ENCODE results near the gene SYT14. TPM values are rescaled to one million over a fixed set of nuclear protein-coding genes. Genes with fewer than 3 reads are reported as not detected.
"Not testable (repeated sequence)": the region's sequence is repeated elsewhere in the genome, so short reads cannot be mapped to it uniquely, and the experiment has no call there.

The SYT14 gene
- 65.8 TPM for total RNA-seq

- peak; percentile 65 for DNase-seq
Observed at GRCh38 chr1:209937996-209938959, at the start of gene SYT14. Gene SYT14 (plus strand): TSS chr1:209938217. CDS start chr1:209938265, 48 bp downstream.

- not testable (repeated sequence) for DNase-seq
Observed at GRCh38 chr1:209888291-209889076, 49.5 kb upstream of the SYT14 start.

GRCh38 chr1:209889077-209889418, 49.0 kb upstream of the SYT14 start:
- no peak for DNase-seq

GRCh38 chr1:209890641-209891330, 47.2 kb upstream of the SYT14 start:
- DNase-seq: no peak

GRCh38 chr1:209893751-209894150, 44.3 kb upstream of the SYT14 start:
- no peak for DNase-seq

- DNase-seq: no peak
Observed at GRCh38 chr1:209895709-209896108, 42.3 kb upstream of the SYT14 start.

- DNase-seq: no peak
Observed at GRCh38 chr1:209896346-209896745, 41.7 kb upstream of the SYT14 start.

GRCh38 chr1:209898271-209898670, 39.7 kb upstream of the SYT14 start:
- DNase-seq: not testable (repeated sequence)

GRCh38 chr1:209898851-209899250, 39.2 kb upstream of the SYT14 start:
- not testable (repeated sequence) for DNase-seq

- no peak for DNase-seq
Observed at GRCh38 chr1:209899948-209900347, 38.1 kb upstream of the SYT14 start.

- no peak for DNase-seq
Observed at GRCh38 chr1:209900734-209901133, 37.3 kb upstream of the SYT14 start.

GRCh38 chr1:209901211-209901610, 36.8 kb upstream of the SYT14 start:
- DNase-seq: no peak

GRCh38 chr1:209904774-209905173, 33.2 kb upstream of the SYT14 start:
- DNase-seq: not testable (repeated sequence)

- DNase-seq: no peak
Observed at GRCh38 chr1:209911746-209912145, 26.3 kb upstream of the SYT14 start.

- DNase-seq: no peak
Observed at GRCh38 chr1:209912306-209912705, 25.7 kb upstream of the SYT14 start.

GRCh38 chr1:209919637-209920036, 18.4 kb upstream of the SYT14 start:
- DNase-seq: not testable (repeated sequence)

GRCh38 chr1:209920844-209921243, 17.2 kb upstream of the SYT14 start:
- no peak for DNase-seq

GRCh38 chr1:209924390-209924789, 13.6 kb upstream of the SYT14 start:
- DNase-seq: no peak

GRCh38 chr1:209926045-209926444, 12.0 kb upstream of the SYT14 start:
- DNase-seq: no peak

GRCh38 chr1:209927466-209927865, 10.6 kb upstream of the SYT14 start:
- DNase-seq: no peak

GRCh38 chr1:209929751-209930150, 8.3 kb upstream of the SYT14 start:
- no peak for DNase-seq

GRCh38 chr1:209931141-209931540, 6.9 kb upstream of the SYT14 start:
- no peak for DNase-seq

GRCh38 chr1:209936125-209936524, 1.9 kb upstream of the SYT14 start:
- DNase-seq: no peak
